ENCODE results near the gene SMURF2.
A peak's percentile ranks its signal among the peaks of the same experiment; 100 is the strongest.

SMURF2 gene

DNA sequence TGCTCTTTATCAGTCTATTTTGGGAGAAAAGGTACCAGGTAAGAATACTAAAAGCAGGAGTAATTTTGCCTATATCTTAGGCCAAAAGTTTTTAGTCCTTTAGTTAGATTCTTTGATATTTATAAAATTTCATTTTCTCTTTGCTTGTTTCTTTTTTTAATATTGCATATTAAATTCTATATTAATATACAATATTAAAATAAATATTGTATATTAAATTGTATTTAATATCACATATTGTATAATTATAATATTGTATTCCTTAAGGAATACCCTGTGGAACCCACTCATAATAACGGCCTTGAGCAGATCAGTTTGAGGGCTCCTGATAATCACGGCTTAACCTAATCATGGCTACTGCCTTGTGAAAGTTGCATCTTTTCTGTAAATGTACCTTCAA is 153.4 kb downstream of the SMURF2 start:
- in situ Hi-C loops (cut with HindIII; ENCODE audit: low sequenced_read_pairs): no loop called here
- no peak overlapping the region for H3K4me3 ChIP-seq (ENCODE audit: low read depth, low read length)
- DNase-seq (ENCODE audit: low read depth, low spot score): no peak
- TF ChIP-seq CTCF (IDR thresholded peaks at IDR 0.05; ENCODE audit: low read depth, low read length): no peak

- peak; percentile 77 for DNase-seq (ENCODE audit: low read depth, low spot score)
- in situ Hi-C loops (cut with HindIII; ENCODE audit: low sequenced_read_pairs): no loop called here
- H3K4me3 ChIP-seq (ENCODE audit: low read depth, low read length): peak overlapping the region; percentile 98
- TF ChIP-seq CTCF (IDR thresholded peaks at IDR 0.05; ENCODE audit: low read depth, low read length): peak; percentile 51
Observed at GRCh38 chr17:64507413-64507782, 154.7 kb downstream of the SMURF2 start.

GRCh38 chr17:64506576-64507412 is 155.3 kb downstream of the SMURF2 start, which contains the start of gene CEP95:
CEP95 (plus strand) TSS chr17:64506977; CDS start chr17:64507098, 121 bp downstream.
- DNase-seq (ENCODE audit: low read depth, low spot score): peak; percentile 99
- peak within 1 kb of the TSS; percentile 98 for H3K4me3 ChIP-seq (ENCODE audit: low read depth, low read length)
- TF ChIP-seq CTCF (IDR thresholded peaks at IDR 0.05; ENCODE audit: low read depth, low read length): no peak
- in situ Hi-C loops (cut with HindIII; ENCODE audit: low sequenced_read_pairs): no loop called here

- no peak for TF ChIP-seq CTCF (IDR thresholded peaks at IDR 0.05; ENCODE audit: low read depth, low read length)
- H3K4me3 ChIP-seq (ENCODE audit: low read depth, low read length): peak within 1 kb of the TSS; percentile 98
- in situ Hi-C loops (cut with HindIII; ENCODE audit: low sequenced_read_pairs): no loop called here
- DNase-seq (ENCODE audit: low read depth, low spot score): peak; percentile 96
Observed at GRCh38 chr17:64506201-64506575, 155.9 kb downstream of the SMURF2 start, which contains the start of gene DDX5. DDX5 (minus strand) TSS chr17:64506289; CDS start chr17:64506119, 170 bp downstream.

DNA sequence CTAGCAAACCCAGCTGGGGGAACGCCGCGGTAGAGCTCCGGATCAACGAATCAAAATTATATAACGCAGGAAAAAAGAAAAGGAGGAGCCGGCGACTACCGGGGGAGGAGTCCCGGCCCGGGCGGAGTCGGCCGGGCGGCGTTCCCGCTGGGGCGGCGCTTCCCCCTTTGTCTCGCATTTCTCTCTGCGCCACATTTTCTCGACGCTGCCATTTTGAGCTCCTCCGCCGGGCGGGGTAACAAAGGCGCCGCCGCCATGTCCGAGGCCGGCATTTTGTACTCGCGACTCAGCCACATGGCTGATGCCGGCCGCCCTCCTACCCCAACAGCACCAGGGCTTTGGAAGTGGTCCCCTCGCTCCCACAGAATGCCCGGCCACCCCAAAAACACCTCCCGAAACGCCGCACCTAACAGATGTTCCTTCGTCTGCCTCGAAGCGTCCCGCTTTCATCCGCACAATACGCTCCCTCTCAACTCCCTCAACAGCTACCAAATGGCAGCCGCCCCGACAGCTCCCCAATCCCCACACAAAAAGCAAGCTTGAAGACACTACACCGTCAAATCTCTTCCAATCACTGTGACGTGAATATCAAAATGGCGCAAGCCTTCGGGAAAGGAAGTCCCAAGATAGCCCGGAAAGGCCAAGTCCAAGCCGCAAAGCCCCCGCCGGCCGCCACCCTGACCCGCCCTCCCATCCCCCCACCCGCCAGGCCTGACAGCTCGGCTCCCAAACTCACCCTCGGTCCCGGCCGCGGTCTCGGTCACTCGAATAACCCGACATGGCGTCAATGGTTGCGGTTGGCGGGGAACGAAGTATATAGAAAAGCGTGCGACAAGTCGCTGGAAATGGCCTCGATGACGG is 156.5 kb downstream of the SMURF2 start:
- in situ Hi-C loops (cut with HindIII; ENCODE audit: low sequenced_read_pairs): no loop called here
- peak; percentile 90 for DNase-seq (ENCODE audit: low read depth, low spot score)

More for the DNA sequence above, 156.5 kb downstream of the SMURF2 start:
- peak overlapping the region; percentile 98 for H3K4me3 ChIP-seq (ENCODE audit: low read depth, low read length)
- no peak for TF ChIP-seq CTCF (IDR thresholded peaks at IDR 0.05; ENCODE audit: low read depth, low read length)

All from astrocyte of the spinal cord (primary cell).